NCI-H446 (cell line): ENCODE data around the gene EPHA1.

ENCODE experiments used
- DNase-seq, 2 experiments: peaks; one replicate each; lab custom pipeline; 2025; lab: John Stamatoyannopoulos, UW

EPHA1 gene

DNA sequence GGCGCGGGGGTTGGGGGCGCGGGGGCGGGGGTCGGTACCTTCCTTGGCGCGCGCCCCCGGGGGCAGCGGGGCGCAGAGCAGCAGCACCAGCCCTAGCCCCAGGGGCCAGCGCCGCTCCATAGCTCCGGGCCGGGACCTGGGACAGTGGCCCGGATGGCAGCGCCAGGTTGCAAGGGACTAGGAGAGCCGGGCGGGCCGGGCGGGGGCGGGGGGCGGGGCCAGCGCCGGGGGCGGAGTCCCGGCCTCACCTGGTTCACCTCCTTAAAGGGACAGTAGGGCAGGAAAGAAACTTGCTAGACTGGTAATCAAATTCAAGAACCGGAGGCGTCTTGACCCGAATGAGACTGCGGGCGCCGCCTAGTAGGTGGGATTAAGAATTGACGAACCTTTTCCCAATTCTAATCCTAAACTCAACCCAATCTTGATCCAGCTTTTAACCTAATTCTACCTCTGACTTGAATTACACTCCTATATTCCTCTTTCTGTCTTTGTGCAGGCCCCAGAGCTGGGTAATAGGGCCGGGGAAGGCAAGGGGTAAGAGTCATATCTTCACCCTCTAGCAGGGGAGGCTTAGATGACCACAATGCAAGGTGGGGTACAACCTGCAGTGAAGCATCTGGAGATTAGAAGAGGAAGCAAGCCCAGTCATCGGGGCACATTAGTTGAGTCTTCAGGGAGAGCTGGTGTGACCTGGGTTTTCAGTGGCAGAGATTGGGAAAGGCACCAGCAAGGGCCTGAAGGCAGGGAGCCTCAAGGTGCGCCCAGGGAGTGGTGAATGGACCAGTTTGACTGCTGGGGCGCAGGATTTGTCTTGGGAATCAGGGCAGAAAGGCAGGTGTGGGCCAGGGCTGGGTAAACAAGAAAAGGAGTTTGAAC is at the start of gene EPHA1:
Gene EPHA1 (minus strand): TSS at position 171 of the 876 bp plus-strand sequence. CDS start 51 bp downstream, at position 120.
- DNase-seq = no peak

DNA sequence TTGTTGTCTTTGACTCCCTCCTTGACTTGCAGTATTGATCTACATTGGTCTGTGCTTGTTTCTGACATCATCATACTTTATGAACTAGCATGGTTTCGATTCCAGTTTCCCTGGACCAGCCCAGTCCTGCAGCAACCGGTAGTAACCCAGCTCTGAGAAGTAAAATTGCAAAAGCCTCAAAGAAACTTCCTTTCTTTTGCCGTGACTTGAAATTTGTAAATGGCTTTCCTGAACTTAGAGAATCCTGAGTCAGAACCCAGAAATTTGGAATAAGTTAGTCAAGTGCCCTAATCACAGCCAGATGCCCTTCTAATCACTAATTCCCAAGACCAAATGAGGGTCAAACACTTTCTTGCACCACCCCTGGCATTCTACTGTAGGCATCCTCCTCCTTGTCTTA is 49.6 kb upstream of the EPHA1 start:
- DNase-seq = no peak

DNA sequence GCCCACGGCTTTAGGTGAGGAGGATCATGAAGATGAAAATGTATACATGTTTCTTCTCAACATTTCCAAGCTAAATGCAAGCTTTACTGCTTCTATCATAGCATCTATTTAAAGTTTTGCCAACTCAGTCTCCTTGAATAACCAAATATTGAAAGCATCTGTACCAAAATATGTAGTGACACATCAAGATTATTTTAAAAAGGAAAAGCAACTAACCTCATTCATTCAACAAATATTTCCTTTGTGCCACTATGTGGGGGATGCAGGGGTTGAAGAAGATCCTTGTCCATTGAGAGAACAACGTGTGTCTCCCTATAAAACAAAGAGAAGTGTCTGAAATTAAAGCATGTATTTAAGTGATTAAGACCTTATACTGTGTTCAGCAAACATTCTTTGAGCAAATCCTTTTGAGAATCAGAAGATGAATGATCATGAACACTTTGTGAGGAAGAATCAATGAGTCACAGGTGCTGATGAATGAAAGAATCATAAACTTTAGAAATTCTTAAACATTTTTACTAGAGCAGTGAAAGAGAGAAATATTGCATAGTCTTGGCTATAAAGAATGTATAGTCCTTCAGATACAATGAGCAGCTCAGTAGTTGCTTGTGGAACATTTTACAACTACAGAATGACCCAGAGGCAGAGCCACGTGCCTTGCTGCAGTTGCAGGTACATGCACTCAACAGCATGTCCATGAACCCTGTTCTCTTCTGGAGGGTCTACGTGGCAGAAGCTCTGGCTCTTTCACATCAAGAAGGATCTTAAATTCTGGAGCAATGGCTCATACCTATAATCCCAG is 48.5 kb upstream of the EPHA1 start:
- no peak for DNase-seq

DNA sequence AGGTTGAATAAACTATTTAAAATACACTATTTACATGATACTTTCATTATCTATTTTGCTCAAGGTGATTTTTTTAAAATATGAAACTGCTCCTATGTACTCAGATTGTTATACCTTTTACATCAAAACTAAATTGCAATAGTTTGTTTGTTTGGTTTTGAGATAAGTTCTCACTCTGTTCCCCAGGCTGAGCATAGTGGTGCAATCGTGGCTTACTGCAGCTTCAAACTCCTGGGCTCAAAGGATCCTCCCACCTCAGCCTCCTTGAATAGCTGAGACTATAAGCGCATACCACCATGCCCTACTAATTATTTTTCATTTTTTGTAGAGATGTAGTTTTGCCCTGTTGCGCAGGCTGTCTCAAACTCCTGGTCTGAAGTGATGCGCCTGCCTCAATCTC is 47.3 kb upstream of the EPHA1 start:
- no peak for DNase-seq

DNA sequence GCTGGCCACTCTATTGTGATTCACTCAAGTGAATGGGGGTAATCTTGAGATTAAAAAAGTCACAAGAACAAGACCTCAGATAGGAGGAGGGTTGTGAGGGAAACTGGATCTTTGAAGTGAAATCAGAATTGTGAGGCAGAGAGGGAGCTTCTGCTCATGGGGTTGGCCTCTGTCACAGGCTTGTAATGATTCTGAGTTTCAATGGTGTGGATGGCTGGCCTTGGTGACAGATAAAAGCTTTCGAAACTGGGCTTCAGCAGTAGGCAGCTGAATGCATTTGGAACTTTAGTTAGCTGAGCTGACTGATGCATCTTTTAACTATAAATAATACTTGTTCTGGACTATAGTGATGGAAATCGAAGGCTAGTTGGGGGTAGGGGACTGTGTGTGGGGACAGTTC is 46.8 kb upstream of the EPHA1 start:
- DNase-seq = no peak

DNA sequence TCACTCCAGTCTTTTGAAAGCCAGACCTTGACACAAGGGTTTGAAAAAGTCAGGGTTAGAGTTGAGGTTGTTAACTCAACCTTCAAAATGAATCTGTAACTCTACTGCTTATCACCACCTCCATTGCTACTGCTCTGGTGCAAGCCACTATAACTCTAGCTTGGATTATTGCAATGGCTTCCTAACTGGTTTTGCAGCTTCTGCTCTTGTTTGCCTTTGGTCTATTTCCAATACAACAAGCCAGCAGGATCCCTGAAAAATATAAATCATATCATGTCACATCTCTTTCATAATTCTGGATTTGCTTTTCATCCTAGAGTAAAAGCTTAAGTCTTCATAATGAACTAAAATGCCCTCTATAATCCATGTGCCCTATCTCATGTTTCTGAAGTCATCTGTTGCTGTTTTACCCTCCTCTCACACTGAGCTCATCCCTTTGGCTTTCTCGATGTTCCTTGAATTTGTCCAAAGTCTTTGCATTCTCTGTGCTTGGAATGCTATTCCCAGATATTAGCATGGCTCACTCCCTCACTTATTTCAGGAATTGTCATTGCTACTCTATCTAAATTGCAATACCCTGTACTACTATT is 45.5 kb upstream of the EPHA1 start:
- DNase-seq = no peak

DNA sequence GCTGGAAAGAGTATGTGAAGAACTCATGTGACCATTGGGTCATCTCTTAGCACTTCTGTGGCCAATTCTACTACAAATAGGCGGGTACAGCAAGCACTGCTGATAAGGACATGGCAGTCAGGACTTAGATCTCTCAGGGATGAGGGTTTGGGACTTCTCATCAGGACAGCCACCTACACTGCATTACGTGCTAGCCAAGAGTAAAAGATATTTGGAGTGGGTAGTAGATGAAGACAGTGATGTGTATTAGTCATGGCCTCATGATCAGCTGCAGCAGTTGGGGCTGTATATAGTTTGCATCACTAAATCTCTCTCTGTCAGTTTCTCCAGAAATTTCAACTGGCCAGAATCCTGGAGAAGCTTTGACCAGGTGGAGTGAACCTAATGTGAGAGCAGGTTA is 43.8 kb upstream of the EPHA1 start:
- DNase-seq = no peak

DNA sequence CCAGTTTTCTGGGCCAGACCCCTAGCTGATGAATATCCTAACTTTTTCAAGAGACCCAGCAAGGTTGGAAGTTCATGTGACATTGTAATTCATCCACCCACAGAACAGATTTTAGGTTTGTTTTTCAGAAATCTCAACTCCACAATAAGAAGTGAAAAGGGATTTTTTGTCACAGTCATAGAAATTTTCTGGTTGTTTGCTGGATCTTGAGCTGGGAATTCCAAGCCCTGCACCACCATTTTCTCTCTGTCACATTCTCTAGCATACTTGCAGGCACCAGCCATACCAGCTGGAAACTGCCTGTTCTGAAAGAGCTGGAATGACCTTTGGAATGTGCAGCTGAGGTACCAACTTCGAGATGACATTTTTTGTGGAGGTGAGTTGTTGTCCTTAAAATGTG is 43.1 kb upstream of the EPHA1 start:
- no peak for DNase-seq

DNA sequence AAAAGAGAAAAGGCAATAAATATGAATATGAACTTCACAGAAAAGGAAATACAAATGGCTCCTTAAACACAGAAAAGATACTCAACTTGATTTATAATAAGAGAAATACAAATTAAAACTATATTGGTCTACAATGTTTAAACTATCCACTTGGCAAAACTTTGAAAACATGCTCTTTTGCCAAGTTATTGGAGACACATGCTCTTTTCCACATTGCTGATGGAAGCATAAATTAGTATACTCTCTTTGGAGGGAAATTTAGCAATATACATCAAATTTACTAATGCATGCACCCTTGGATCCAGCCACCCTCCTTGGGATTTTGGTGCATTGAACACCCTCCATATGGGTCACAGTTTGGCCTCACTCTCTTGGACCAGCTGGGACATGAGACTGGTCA is 42.5 kb upstream of the EPHA1 start:
- DNase-seq = no peak

DNA sequence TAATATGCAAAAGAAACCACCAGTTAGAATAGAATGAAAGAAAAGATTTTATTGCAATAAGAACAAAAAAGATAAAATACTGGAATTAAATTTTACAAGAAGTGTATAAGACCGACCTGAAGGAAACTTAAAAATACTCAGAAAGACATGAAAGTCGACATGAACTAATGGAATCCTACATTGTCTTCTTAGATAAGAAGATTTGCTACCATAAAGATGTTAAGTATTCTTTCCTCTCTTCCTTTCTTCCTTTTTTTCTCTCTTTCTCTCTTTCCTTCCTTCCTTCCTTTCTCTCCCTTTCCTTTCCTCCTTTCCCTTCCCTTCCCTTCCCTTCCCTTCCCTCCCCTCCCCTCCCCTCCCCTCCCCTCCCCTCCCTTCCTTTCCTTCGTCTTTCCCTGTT is 41.1 kb upstream of the EPHA1 start:
- DNase-seq = no peak

DNA sequence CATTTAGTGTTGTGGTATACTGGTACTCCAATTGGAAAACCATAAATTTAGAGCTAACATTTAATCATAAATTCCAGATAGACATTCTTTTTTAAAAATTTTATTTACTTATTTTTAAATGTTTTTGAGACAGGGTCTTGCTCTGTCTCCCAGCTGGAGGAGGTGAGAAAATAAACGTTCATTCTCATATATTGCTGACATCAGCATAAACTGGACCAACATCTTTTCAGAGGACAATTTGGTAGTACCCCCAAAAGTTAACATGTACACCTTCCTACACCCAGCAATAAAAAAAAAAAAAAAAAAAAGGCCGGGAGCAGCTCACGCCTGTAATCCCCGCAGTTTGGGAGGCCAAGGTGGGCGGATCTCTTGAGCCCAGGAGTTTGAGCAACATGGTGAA is 39.8 kb upstream of the EPHA1 start:
- no peak for DNase-seq

DNA sequence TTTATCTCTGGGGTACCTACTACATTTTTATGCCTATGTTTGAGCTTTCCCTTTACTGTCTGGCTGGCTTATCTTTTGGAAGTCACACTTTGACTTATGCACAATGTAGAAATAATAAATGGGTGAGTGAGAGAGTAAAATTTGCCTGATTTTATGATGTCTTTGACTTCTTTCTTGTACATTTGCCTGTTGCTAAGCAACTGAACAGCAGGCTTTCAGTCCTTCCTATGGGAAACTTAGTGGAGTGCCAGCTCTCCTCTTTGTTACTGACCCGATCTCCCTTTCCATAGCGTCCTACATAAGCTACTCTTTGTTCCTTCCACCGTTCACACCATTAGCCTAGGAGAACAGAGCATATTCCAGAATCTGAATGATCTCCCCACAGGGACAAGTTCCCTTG is 38.8 kb upstream of the EPHA1 start:
- DNase-seq = no peak

DNA sequence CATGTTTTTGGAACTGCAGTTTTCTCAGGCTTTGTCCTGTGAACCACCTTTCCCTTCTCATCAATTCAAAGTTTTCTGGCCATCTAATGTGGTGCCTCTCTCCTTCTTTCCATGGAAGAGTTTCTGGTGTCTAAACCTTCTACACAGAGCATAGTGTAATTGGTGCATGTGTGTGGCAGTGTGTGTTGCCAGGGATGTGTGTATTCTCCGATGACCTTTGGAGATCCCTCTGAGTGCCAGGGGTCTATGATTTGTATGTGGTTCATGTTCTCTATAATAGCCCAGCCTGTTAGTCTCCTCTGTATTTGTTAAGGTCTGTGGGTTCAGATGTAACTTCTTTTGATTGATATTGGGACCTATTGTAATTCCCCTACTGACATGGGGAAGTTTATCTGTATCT is 36.1 kb upstream of the EPHA1 start:
- no peak for DNase-seq

DNA sequence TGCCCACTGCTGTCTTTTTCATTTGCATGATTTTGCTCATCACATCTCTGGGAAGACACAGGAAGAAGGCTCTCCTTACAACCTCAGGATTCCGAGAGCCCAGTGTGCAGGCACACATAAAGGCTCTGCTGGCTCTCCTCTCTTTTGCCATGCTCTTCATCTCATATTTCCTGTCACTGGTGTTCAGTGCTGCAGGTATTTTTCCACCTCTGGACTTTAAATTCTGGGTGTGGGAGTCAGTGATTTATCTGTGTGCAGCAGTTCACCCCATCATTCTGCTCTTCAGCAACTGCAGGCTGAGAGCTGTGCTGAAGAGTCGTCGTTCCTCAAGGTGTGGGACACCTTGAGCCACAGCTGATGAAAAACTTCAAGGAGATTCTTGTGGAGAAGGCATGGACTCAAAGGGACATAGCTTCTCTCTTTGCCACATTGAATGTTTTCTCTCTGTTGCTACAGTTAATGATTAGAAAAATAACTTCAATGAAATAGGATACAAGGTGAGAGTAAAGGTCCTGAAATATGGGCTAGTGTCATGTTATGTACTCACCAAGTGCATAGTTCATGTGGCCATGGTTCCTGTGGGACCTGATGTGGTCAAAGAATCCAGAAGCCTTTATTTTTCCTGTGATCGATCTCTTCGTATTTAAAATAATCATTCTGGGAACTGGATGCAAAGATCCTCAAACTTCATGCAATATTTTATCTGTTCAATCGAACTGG is 35.6 kb upstream of the EPHA1 start:
- no peak for DNase-seq

DNA sequence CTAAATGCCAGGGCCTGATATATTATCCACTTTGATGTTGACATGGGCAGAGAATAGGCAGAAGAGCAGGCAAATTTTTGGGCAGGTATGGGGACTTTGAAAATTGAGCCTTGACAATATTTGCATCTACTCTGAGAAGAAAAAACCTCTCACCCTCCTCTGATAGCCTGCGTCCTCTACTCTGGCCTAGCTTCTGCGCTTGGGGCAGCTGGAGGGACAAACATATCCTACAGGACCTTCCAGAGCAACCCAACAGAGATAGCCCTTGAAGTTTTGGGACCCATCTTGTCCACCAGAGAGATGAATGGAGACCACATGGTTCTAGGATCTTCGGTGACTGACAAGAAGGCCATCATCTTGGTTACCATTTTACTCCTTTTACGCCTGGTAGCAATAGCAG is 34.5 kb upstream of the EPHA1 start, which contains the start of gene TAS2R60:
Gene TAS2R60 (plus strand): TSS at position 301 of the 400 bp plus-strand sequence. CDS start 0 bp downstream, at position 301.
- no peak for DNase-seq

DNA sequence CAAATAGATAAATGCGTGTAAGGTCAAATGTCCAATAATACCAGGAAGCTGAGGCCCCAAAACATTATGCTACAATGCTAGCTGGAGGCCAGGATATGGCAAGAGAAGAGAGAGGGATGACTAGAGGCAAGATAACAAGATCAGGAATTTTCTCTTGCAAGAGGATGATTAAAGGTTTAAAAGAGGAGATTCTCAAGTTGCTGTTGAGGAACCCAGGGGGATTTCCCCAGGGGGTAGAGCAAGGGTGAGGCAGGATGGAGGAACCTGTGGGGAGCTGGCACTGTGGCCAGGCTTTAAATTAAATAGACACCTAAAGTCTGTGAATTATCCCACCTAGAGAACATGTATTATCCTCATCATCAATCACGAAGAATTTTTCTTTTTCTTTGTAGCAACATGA is 31.2 kb upstream of the EPHA1 start:
- DNase-seq = no peak

DNA sequence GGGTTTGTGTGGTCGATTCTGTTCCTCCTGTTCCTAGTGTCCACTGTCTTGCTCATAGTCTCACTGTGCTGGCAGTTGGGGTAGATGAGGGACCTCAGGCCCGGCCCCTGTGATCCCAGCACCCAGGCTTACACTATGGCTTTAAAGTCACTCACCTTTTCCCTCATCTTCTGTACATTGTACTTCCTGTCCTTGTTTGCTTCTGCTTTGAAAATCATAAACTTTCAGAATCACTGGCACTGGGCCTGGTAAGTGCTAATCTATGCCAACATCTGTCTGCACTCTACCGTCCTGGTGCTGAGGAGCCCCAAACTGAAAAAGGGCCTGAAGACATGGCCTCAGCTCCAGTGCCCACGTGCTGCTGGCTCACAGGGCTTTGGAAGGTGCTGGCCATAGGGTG is 28.9 kb upstream of the EPHA1 start:
- DNase-seq = no peak

DNA sequence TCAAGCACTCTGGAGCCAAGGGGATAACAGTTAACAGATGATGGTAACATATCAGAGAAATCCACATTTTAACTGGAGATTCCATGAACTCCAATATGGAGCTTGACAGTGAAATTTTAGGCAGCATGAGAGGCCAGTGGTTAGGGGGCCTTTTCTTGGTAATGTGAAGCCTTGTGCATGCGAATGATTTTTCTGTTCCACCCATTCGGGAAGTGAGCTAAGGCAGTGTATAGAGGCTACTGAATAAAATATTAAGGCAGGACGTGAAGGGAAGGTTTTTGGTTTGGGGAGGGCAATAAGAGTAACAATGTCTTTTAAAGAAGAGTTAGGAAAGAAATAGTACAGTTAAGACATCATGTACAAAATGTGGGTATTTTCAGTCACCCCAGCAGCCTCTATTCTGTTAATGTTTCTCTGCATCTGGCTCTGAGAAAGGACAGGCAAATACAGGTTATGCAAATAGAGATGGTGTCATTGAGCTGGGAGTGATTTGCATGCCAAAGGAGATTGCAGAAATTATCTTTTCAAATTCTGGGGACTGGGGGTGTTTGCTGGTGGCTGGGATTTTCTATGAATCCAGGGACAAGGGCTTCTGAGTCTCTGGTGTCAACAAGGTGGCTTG is 27.8 kb upstream of the EPHA1 start:
- DNase-seq = no peak

DNA sequence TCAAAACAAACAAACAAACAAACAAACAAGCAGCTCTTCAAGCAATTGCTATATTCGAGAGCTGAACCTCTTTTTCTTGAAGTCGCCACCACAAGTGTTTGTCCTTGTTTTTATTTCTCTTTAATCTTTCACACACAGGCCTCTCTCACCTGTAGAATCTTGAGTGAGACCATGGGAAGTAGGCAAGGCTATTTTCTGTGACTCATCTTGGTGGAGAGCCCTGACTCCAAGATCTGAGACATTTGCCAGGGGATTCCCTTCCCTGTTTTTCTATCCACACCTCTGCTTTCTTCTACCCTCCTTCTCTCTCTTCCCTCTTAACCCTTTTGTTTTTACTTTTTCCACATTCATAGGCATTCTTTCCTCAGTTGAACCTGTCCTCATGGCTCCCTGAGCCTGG is 26.6 kb upstream of the EPHA1 start:
- DNase-seq = no peak

DNA sequence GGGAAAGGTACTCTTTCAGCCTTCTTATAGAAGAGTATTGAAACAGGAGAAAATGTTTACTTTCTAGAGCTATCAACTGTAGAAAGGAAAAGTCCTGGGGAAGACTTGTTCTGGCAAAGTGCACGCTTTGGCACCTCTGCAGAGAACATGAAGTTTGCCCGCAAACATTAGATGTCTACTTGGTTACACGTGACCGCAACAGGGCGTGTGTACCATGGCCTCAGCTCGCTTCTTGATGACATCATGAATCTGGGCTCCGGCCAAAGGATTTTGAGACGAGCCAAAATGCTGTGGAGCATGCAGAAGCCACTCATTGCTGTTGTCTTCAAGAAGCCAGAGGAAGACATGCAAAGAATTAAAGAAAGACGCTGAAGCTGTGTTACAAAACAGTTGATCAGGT is 26.0 kb upstream of the EPHA1 start:
- peak; percentile 8 to 69 for DNase-seq

DNA sequence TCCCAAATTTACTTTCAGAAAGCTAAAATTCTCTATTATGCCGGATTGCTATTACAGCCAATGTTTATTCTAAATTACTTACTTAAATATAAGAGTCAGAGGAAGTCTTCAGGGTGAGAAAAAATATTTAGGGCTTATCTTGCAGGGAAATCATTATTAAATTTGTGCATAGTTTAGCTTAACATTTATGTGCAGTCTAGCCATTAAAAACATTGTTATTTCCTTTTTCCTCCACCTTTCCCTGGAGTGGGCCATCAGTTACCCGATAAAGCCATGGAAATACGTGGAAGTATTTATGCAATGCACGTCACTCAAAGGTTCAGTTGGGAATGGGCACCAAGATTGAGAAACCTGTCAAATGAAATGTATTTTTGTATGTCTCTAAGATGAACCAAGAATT is 25.1 kb upstream of the EPHA1 start:
- no peak for DNase-seq

DNA sequence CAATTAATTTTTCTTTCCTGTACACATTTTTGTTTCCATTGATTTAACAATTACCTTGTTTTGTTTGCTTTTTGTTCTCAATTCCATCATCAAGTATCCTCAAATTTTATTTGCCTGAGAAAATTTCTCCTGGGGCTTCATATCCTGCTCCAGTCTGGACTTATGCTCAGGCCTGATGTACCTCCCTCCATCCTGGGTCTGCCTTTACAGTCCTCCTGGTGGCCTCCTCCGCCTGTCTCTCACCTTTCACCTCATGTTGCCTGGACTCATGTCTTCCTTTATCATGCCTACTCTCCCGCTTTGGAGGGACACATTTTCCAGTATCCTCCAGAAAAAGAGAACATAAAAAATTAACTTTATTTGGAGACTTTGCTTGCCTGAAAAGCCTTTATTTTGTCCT is 22.5 kb upstream of the EPHA1 start:
- no peak for DNase-seq
